ENCODE data around the gene APBA2.

DNA sequence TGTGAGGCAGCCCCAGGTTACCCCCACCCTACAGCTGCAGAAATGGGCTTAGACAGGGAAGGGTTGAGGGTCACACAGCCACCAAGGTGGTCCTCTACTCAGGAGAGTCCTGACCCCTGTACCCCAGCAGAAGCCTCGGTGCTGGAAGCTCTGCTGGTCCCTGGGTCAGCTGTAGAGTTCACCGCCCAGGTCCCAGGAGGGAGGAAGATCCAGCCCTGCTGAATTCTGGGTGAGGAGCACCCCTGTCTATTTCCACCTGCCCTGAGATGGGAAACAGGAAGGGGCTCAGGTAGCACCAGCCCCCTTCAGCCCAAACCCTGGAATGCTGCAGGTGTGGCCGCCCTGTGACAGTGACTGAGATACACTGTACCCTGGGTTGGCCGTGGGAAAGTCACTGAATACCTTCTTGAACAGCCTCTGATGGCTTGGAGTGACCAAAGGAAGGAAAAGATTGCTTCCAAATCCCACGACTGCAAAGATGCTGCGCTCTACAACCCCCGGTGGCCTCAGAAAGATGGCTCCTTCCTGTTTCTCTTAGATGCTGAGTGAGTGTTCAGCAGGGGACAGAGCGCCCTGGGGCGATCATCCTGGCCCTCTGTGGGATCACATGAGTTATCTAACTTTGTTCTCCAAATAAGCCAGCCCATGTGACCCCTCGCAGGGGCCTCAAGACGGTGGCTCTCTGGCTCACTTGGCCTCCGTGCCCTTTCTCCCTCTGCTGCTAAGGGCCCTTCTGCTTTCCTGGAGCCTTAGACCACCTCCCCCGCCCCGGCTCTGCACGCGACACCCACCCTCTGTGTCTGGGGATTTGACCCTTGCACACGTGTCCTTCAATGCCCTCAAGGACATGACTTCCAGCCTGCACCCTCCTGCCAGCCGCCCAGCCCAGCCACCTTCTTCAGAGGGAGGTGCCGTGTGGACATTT lies 242.0 kb downstream of the APBA2 start:
- TF ChIP-seq, protein P1, sequence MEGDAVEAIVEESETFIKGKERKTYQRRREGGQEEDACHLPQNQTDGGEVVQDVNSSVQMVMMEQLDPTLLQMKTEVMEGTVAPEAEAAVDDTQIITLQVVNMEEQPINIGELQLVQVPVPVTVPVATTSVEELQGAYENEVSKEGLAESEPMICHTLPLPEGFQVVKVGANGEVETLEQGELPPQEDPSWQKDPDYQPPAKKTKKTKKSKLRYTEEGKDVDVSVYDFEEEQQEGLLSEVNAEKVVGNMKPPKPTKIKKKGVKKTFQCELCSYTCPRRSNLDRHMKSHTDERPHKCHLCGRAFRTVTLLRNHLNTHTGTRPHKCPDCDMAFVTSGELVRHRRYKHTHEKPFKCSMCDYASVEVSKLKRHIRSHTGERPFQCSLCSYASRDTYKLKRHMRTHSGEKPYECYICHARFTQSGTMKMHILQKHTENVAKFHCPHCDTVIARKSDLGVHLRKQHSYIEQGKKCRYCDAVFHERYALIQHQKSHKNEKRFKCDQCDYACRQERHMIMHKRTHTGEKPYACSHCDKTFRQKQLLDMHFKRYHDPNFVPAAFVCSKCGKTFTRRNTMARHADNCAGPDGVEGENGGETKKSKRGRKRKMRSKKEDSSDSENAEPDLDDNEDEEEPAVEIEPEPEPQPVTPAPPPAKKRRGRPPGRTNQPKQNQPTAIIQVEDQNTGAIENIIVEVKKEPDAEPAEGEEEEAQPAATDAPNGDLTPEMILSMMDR (optimal IDR thresholded peaks at IDR 0.05 in 1 of 3, IDR thresholded peaks at IDR 0.05 in 1 of 3, conservative IDR thresholded peaks at IDR 0.05 in 1 of 3; ENCODE audit: extremely low read depth in 1 of 3, insufficient read depth in 2 of 3, low read length in 3 of 3), result no peak
- no peak for TF ChIP-seq EZH2 (IDR thresholded peaks at IDR 0.05; ENCODE audit: low read length)
